DMS 273 treated with DMSO at 0.1 percent for 48 hours (cell line): ENCODE measurements around the gene MKNK2.
"Not testable (repeated sequence)": the region's sequence is repeated elsewhere in the genome, so short reads cannot be mapped to it uniquely, and the experiment has no call there.

Experiments
- DNase-seq: peaks from one replicate; lab custom pipeline; 2025; lab: John Stamatoyannopoulos, UW

Gene MKNK2

GRCh38 chr19:1992759-1993260 is 58.2 kb downstream of the MKNK2 start:
- no peak for DNase-seq

GRCh38 chr19:1991018-1991913 is 59.8 kb downstream of the MKNK2 start:
- no peak for DNase-seq

- DNase-seq, result no peak
Measured at GRCh38 chr19:1990230-1991017, 60.6 kb downstream of the MKNK2 start.

GRCh38 chr19:1989513-1990229 is 61.4 kb downstream of the MKNK2 start:
- DNase-seq, result no peak

GRCh38 chr19:1988464-1988863 is 62.6 kb downstream of the MKNK2 start:
- DNase-seq, result not testable (repeated sequence)
